HEK293T (cell line): ENCODE measurements around the gene TIMM17B.

Source experiments
- ARNT ChIP-seq: fragments of 450-650 bp; IDR thresholded peaks from 2 replicates; pipeline ENCODE4 v1.6.1; 2017; ENCODE audit warnings: mild to moderate bottlenecking
- BHLHE40 ChIP-seq: fragments of 450-650 bp; IDR thresholded peaks from 2 replicates; pipeline ENCODE4 v1.6.1; 2016; ENCODE audit warnings: mild to moderate bottlenecking, moderate library complexity, borderline replicate concordance
- CTBP1 ChIP-seq: fragments of 450-650 bp; IDR thresholded peaks from 2 replicates; pipeline ENCODE4 v1.6.1; 2016; ENCODE audit warnings: borderline replicate concordance
- ELF4 ChIP-seq: fragments of 450-650 bp; IDR thresholded peaks from 2 replicates; pipeline ENCODE4 v1.6.1; 2017; ENCODE audit warnings: antibody characterized with exemption
- FOXA1 ChIP-seq: fragments of 450-650 bp; IDR thresholded peaks from 2 replicates; pipeline ENCODE4 v1.6.1; 2016; ENCODE audit warnings: mild to moderate bottlenecking
- FOXK2 ChIP-seq: fragments of 450-650 bp; IDR thresholded peaks from 2 replicates; pipeline ENCODE4 v1.6.1; 2016; ENCODE audit warnings: mild to moderate bottlenecking
- HDGF ChIP-seq: fragments of 450-650 bp; IDR thresholded peaks from 2 replicates; pipeline ENCODE4 v1.6.1; 2017; ENCODE audit warnings: antibody characterized with exemption, borderline replicate concordance
- L3MBTL2 ChIP-seq: fragments of 450-650 bp; conservative IDR thresholded peaks from 2 replicates; pipeline ENCODE4 v1.6.1; 2016; ENCODE audit warnings: mild to moderate bottlenecking
- LEF1 ChIP-seq: fragments of 450-650 bp; IDR thresholded peaks from 2 replicates; pipeline ENCODE4 v1.6.1; 2017; ENCODE audit warnings: mild to moderate bottlenecking, borderline replicate concordance
- NFRKB ChIP-seq: fragments of 450-650 bp; IDR thresholded peaks from 2 replicates; pipeline ENCODE4 v1.6.1; 2016; ENCODE audit warnings: mild to moderate bottlenecking, moderate library complexity
- SP1 ChIP-seq: fragments of 450-650 bp; IDR thresholded peaks from 2 replicates; pipeline ENCODE4 v1.6.1; 2017
- SUZ12 ChIP-seq: fragments of 450-650 bp; IDR thresholded peaks from 2 replicates; pipeline ENCODE4 v1.6.1; 2016; ENCODE audit warnings: mild to moderate bottlenecking
- TARDBP ChIP-seq: fragments of 450-650 bp; IDR thresholded peaks from 2 replicates; pipeline ENCODE4 v1.6.1; 2016
- ZNF384 ChIP-seq: fragments of 450-650 bp; IDR thresholded peaks from 2 replicates; pipeline ENCODE4 v1.6.1; 2016

GRCh38 chrX:48904180-48904579 lies 6.6 kb upstream of the TIMM17B start:
- TF ChIP-seq SP1 (no peak), ZNF384 (no peak), SUZ12 (no peak), BHLHE40 (no peak), ELF4 (no peak), HDGF (no peak), CTBP1 (no peak), FOXK2 (no peak), TARDBP (no peak), ARNT (no peak), NFRKB (no peak), LEF1 (no peak), FOXA1 (no peak), L3MBTL2 (no peak)
